ACHN (cell line): ENCODE measurements around the gene ATP8B2.
A peak's percentile ranks its signal among the peaks of the same experiment; 100 is the strongest.
"Not testable (repeated sequence)": the region's sequence is repeated elsewhere in the genome, so short reads cannot be mapped to it uniquely, and the experiment has no call there.

Experiments
- DNase-seq: peaks from one replicate; pipeline ENCODE4 v3.0.0-alpha.2; 2015
- in situ Hi-C: cut with HindIII; loops from 2 replicates; pipeline ENCODE4 v1.10.0; 2017; ENCODE audit warnings: low sequenced_read_pairs, low pct_ligation_motif_present, low pct_unique_long_range_greater_than_20kb

The ATP8B2 gene

GRCh38 chr1:154324669-154325582, at the start of gene ATP8B2:
Gene ATP8B2, plus strand, starts transcription at chr1:154325525. Its CDS starts 2,617 bp downstream, at chr1:154328142.
- DNase-seq, result peak; percentile 82
- in situ Hi-C loops, result no loop called here

- no peak for DNase-seq
- in situ Hi-C loops, result no loop called here
Measured at GRCh38 chr1:154276797-154277196, 48.5 kb upstream of the ATP8B2 start.

GRCh38 chr1:154287591-154287990, 37.7 kb upstream of the ATP8B2 start:
- DNase-seq, in situ Hi-C loops: not testable (repeated sequence)

- in situ Hi-C loops, result no loop called here
- DNase-seq, result no peak
Measured at GRCh38 chr1:154288661-154289060, 36.7 kb upstream of the ATP8B2 start.

GRCh38 chr1:154290921-154291320, 34.4 kb upstream of the ATP8B2 start:
- in situ Hi-C loops, result no loop called here
- DNase-seq, result no peak

GRCh38 chr1:154295408-154296235, 29.7 kb upstream of the ATP8B2 start:
- in situ Hi-C loops, result no loop called here
- DNase-seq, result peak; percentile 20

- in situ Hi-C loops, result no loop called here
- DNase-seq, result no peak
Measured at GRCh38 chr1:154301582-154301981, 23.7 kb upstream of the ATP8B2 start.

- no peak for DNase-seq
- in situ Hi-C loops, result no loop called here
Measured at GRCh38 chr1:154304664-154305337, 20.5 kb upstream of the ATP8B2 start.

GRCh38 chr1:154306151-154306550, 19.2 kb upstream of the ATP8B2 start:
- DNase-seq, result no peak
- in situ Hi-C loops, result no loop called here

- DNase-seq, in situ Hi-C loops: not testable (repeated sequence)
Measured at GRCh38 chr1:154307670-154308270, 17.6 kb upstream of the ATP8B2 start.

- DNase-seq, in situ Hi-C loops: not testable (repeated sequence)
Measured at GRCh38 chr1:154309136-154309535, 16.2 kb upstream of the ATP8B2 start.

GRCh38 chr1:154312229-154313065, 12.9 kb upstream of the ATP8B2 start:
- in situ Hi-C loops, DNase-seq: not testable (repeated sequence)

- DNase-seq, result no peak
- in situ Hi-C loops, result no loop called here
Measured at GRCh38 chr1:154313066-154313356, 12.3 kb upstream of the ATP8B2 start.

- DNase-seq, in situ Hi-C loops: not testable (repeated sequence)
Measured at GRCh38 chr1:154314226-154314625, 11.1 kb upstream of the ATP8B2 start.

GRCh38 chr1:154316704-154317103, 8.6 kb upstream of the ATP8B2 start:
- DNase-seq, result no peak
- in situ Hi-C loops, result no loop called here

- in situ Hi-C loops, result no loop called here
- DNase-seq, result no peak
Measured at GRCh38 chr1:154318386-154318785, 6.9 kb upstream of the ATP8B2 start.

GRCh38 chr1:154320882-154321608, 4.3 kb upstream of the ATP8B2 start, which contains the start of gene AQP10:
Gene AQP10, plus strand, starts transcription at chr1:154321093. Its CDS starts 63 bp downstream, at chr1:154321156.
- DNase-seq, result no peak
- in situ Hi-C loops, result no loop called here
